Inferior parietal cortex (tissue), 1 donor: ENCODE data around the gene WDR31.
"Not testable (repeated sequence)": the region's sequence is repeated elsewhere in the genome, so short reads cannot be mapped to it uniquely, and the experiment has no call there.

Source experiments
- DNase-seq: peaks from one replicate; pipeline ENCODE4 v3.0.0-alpha.2; 2016; ENCODE audit errors: extremely low spot score

WDR31 gene

GRCh38 chr9:113298311-113298710 is 41.8 kb downstream of the WDR31 start:
- DNase-seq, result no peak

- no peak for DNase-seq
Observed at GRCh38 chr9:113296796-113297558, 43.1 kb downstream of the WDR31 start.

- not testable (repeated sequence) for DNase-seq
Observed at GRCh38 chr9:113296247-113296646, 43.8 kb downstream of the WDR31 start.

- no peak for DNase-seq
Observed at GRCh38 chr9:113293285-113293878, 46.7 kb downstream of the WDR31 start.

- DNase-seq, result no peak
Observed at GRCh38 chr9:113290052-113290607, 49.9 kb downstream of the WDR31 start.

- no peak for DNase-seq
Observed at GRCh38 chr9:113289091-113289490, 51.0 kb downstream of the WDR31 start.

GRCh38 chr9:113281356-113281755 is 58.7 kb downstream of the WDR31 start:
- DNase-seq, result no peak

- DNase-seq, result no peak
Observed at GRCh38 chr9:113278840-113279239, 61.2 kb downstream of the WDR31 start.

- DNase-seq, result peak; percentile 98
Observed at GRCh38 chr9:113275157-113276131, 64.6 kb downstream of the WDR31 start, which contains the start of the genes CDC26 and PRPF4. TSS of gene CDC26 (minus strand) at chr9:113275572. CDS start at chr9:113272507, 3,065 bp downstream. TSS of gene PRPF4 (plus strand) at chr9:113275658. CDS start at chr9:113275744, 86 bp downstream.

- peak; percentile 85 for DNase-seq
Observed at GRCh38 chr9:113274474-113275156, 65.5 kb downstream of the WDR31 start.

- DNase-seq, result no peak
Observed at GRCh38 chr9:113269871-113270270, 70.2 kb downstream of the WDR31 start.

GRCh38 chr9:113269355-113269754 is 70.7 kb downstream of the WDR31 start:
- no peak for DNase-seq

GRCh38 chr9:113267911-113268566 is 72.0 kb downstream of the WDR31 start:
- DNase-seq, result no peak

GRCh38 chr9:113266174-113266573 is 73.9 kb downstream of the WDR31 start:
- no peak for DNase-seq
